Measurements from ENCODE around the gene USP30.

DNA sequence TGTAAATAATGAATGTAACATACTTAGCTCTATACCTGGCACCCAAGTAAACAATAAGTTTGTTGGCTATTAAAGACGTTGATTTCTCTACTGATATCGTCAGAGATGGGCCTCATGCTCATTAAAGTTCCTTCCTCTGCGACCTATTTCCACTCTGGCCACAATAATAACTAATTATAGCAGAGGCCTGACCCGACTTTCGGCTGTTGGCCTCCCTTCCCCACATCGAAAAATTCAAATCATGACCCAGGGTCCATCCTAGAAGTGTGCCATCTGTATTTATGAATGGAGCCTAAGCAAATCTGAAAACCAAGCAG, 321 bp upstream of the USP30 start:
- no peak for TF ChIP-seq CTCF (IDR thresholded peaks at IDR 0.05)
- no peak for TF ChIP-seq POLR2A (IDR thresholded peaks at IDR 0.05)

Measured in adrenal gland (tissue), 5 donors.